ENCODE data around the gene DNAI7. TPM values are rescaled to one million over a fixed set of nuclear protein-coding genes. Genes with fewer than 3 reads are reported as not detected.

The DNAI7 gene
- total RNA-seq, 2 donors from 2014 or later: not detected

GRCh38 chr12:25063873-25064628, 130.9 kb downstream of the DNAI7 start:
- intact Hi-C loops (cut with DNase I): no loop called here
- Histone ChIP-seq H3K36me3 (no peaks in the 10 kb centered on the region), H3K27ac (no peak overlapping the region), H3K9me3 (no peaks in the 10 kb centered on the region), H3K4me3 (no peak overlapping the region), H3K27me3 (no peaks in the 10 kb centered on the region), H3K9ac (ENCODE audit: low read depth in 2 of 2, low read length in 2 of 2) (no peak overlapping the region), H3K4me1 (no peaks in the 10 kb centered on the region)
- TF ChIP-seq CTCF (IDR thresholded peaks at IDR 0.05): no peak
- DNase-seq: no peak

GRCh38 chr12:25058658-25059058, 136.3 kb downstream of the DNAI7 start:
- no peaks in the 10 kb centered on the region for H3K27me3 ChIP-seq
- no peaks in the 10 kb centered on the region for H3K36me3 ChIP-seq
- H3K9ac ChIP-seq (ENCODE audit: low read depth in 2 of 2, low read length in 2 of 2): no peak overlapping the region
- no peak for DNase-seq
- no peaks in the 10 kb centered on the region for H3K9me3 ChIP-seq
- TF ChIP-seq CTCF (IDR thresholded peaks at IDR 0.05): no peak
- H3K4me3 ChIP-seq: no peak overlapping the region
- H3K27ac ChIP-seq: no peak overlapping the region
- intact Hi-C loops (cut with DNase I): no loop called here
- no peaks in the 10 kb centered on the region for H3K4me1 ChIP-seq

Other genes starting within 250 kb of the DNAI7 start
- gene BCAT1, start 246.1 kb downstream of the DNAI7 start, total RNA-seq: 1 to 10 TPM; 4.2 to 7.4 TPM
- 10 to 100 TPM; 10.5 to 13.7 TPM for gene ETFRF1, start 77 bp upstream of the DNAI7 start, total RNA-seq
- gene KRAS, start 55.8 kb upstream of the DNAI7 start, total RNA-seq: 10 to 100 TPM; 53.8 to 84.4 TPM

Data from colonic mucosa (tissue), 4 donors.